GM19240 (cell line): ENCODE data around the gene ITIH1.
A peak's percentile ranks its signal among the peaks of the same experiment; 100 is the strongest.

ENCODE experiments used
- DNase-seq: peaks from one replicate; pipeline ENCODE4 v3.0.0; 2011; ENCODE audit warnings: low spot score; ENCODE audit not compliant: insufficient read length

ITIH1 gene

GRCh38 chr3:52790337-52790736, 12.9 kb downstream of the ITIH1 start:
- DNase-seq = no peak

- no peak for DNase-seq
These were observed 13.3 kb downstream of the ITIH1 start for GRCh38 chr3:52790741-52791140.

- DNase-seq = no peak
These were observed 14.0 kb downstream of the ITIH1 start for GRCh38 chr3:52791366-52791765.

GRCh38 chr3:52791928-52792327, 14.5 kb downstream of the ITIH1 start:
- DNase-seq = no peak

GRCh38 chr3:52792413-52792812, 15.0 kb downstream of the ITIH1 start:
- no peak for DNase-seq

GRCh38 chr3:52792961-52793695, 15.7 kb downstream of the ITIH1 start:
- DNase-seq = no peak

- DNase-seq = no peak
These were observed 16.6 kb downstream of the ITIH1 start for GRCh38 chr3:52793702-52794611.

- no peak for DNase-seq
These were observed 17.3 kb downstream of the ITIH1 start, which contains the start of gene ITIH3 for GRCh38 chr3:52794612-52795099. Gene ITIH3, plus strand, starts transcription at chr3:52794796. Its CDS starts 8 bp downstream, at chr3:52794804.

GRCh38 chr3:52795298-52795900, 18.0 kb downstream of the ITIH1 start:
- DNase-seq = no peak

- no peak for DNase-seq
These were observed 19.0 kb downstream of the ITIH1 start for GRCh38 chr3:52796411-52796810.

GRCh38 chr3:52798376-52798977, 21.1 kb downstream of the ITIH1 start:
- DNase-seq = no peak

GRCh38 chr3:52798978-52799476, 21.6 kb downstream of the ITIH1 start:
- DNase-seq = peak; percentile 50

GRCh38 chr3:52800079-52800478, 22.7 kb downstream of the ITIH1 start:
- no peak for DNase-seq

- no peak for DNase-seq
These were observed 24.4 kb downstream of the ITIH1 start for GRCh38 chr3:52801839-52802238.

- no peak for DNase-seq
These were observed 28.1 kb downstream of the ITIH1 start for GRCh38 chr3:52805270-52806039.

- no peak for DNase-seq
These were observed 31.8 kb downstream of the ITIH1 start for GRCh38 chr3:52809149-52809548.

- DNase-seq = no peak
These were observed 32.4 kb downstream of the ITIH1 start for GRCh38 chr3:52809662-52810377.

GRCh38 chr3:52810923-52811322, 33.5 kb downstream of the ITIH1 start:
- no peak for DNase-seq

- no peak for DNase-seq
These were observed 34.1 kb downstream of the ITIH1 start for GRCh38 chr3:52811452-52812011.
